Tibial nerve (tissue), 4 donors: ENCODE results near the gene GPN1. TPM values are rescaled to one million over a fixed set of nuclear protein-coding genes. Genes with fewer than 3 reads are reported as not detected.
"Not testable (repeated sequence)": the region's sequence is repeated elsewhere in the genome, so short reads cannot be mapped to it uniquely, and the experiment has no call there.

Experiments used
- DNase-seq, 2 donors: peaks; one replicate each; pipeline ENCODE4 v3.0.0-alpha.2; 2019; ENCODE audit warnings: low spot score in 2 of 2
- H3K27ac ChIP-seq, 4 donors: fragments of 200-600 bp; sonication (generic) in 3 of 4; one replicate each; pipeline ENCODE4 v1.5.1; 2017 to 2019; ENCODE audit warnings: mild to moderate bottlenecking in 1 of 4
- H3K27me3 ChIP-seq, 2 donors: fragments of 200-600 bp; sonication (generic) in 1 of 2; one replicate each; pipeline versions ENCODE4 v1.5.1 to v1.6.0; 2017 to 2019
- H3K36me3 ChIP-seq, 3 donors: fragments of 200-600 bp; sonication (generic); one replicate each; pipeline ENCODE4 v1.5.1; 2018 to 2019
- H3K4me1 ChIP-seq, 4 donors: fragments of 200-600 bp; sonication (generic) in 3 of 4; one replicate each; pipeline ENCODE4 v1.5.1; 2017 to 2019
- H3K4me3 ChIP-seq, 4 donors: fragments of 200-600 bp; sonication (generic) in 3 of 4; one replicate each; pipeline ENCODE4 v1.5.1; 2017 to 2019; ENCODE audit warnings: mild to moderate bottlenecking in 1 of 4, moderate library complexity in 1 of 4
- H3K9me3 ChIP-seq, 4 donors: fragments of 200-600 bp; sonication (generic) in 3 of 4; one replicate each; pipeline ENCODE4 v1.5.1; 2017 to 2019
- CTCF ChIP-seq, 5 experiments: fragments of 200-600 bp in 3 of 5; fragments of 450-650 bp in 2 of 5; sonication (generic) in 3 of 5; IDR thresholded peaks; one replicate each; pipeline ENCODE4 v1.5.1; 2016 to 2019; ENCODE audit warnings: antibody characterized with exemption in 5 of 5, mild to moderate bottlenecking in 3 of 5, moderate library complexity in 2 of 5
- EP300 ChIP-seq, 2 donors: sonication (generic); formaldehyde crosslinking; IDR thresholded peaks; one replicate each; pipeline ENCODE4 v1.6.1; 2017; ENCODE audit warnings: antibody characterized with exemption in 2 of 2, mild to moderate bottlenecking in 1 of 2
- POLR2A ChIP-seq, 2 donors: fragments of 450-650 bp; IDR thresholded peaks; one replicate each; pipeline ENCODE4 v1.6.1; 2017; ENCODE audit warnings: antibody characterized with exemption in 2 of 2, mild to moderate bottlenecking in 2 of 2, moderate library complexity in 2 of 2
- WGBS, 2 donors: methylation state at CpG; one replicate each; pipeline ENCODE4 v1.1.5; 2018; 5-methylcytosine and 5-hydroxymethylcytosine counted together
- total RNA-seq, 4 donors: library from RNA; depleted of rRNA; stranded (reverse); fragments of >200 nt; gene quantifications; one replicate each; pipeline ENCODE4 v1.1.0, GENCODE V29; 2016

The GPN1 gene
- total RNA-seq, 4 donors from 2014 or later: 16.3 to 22.2 (median 19.8) TPM

DNA sequence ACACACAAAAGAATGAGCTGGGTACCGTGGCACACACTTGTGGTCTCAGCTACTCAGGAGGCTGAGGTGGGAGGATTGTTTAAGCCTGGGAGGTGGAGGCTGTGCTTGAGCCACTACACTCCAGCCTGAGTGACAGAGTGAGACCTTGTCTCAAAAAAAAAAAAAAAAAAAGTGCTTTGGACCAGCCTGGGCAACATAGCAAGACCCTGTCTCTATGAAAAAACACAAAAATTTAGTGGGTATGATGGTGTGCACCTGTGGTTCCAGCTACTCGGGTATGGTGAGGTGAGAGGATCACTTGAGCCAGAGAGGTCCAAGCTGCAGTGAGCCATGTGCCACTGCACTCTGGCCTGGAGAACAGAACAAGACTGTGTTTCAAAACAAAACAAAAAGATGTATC, 35.6 kb upstream of the GPN1 start:
- Histone ChIP-seq H3K27ac (no peak overlapping the region), H3K4me3 (no peak overlapping the region), H3K27me3 (no peaks in the 10 kb centered on the region), H3K9me3 (peaks cover 0 to 59% (median 12%) of the 10 kb centered on the region in 4 donors), H3K4me1 (no peaks in the 10 kb centered on the region), H3K36me3 (peaks cover 0 to 58% (median 6%) of the 10 kb centered on the region in 3 donors)
- TF ChIP-seq CTCF (IDR thresholded peaks at IDR 0.05): no peak
- no peak for TF ChIP-seq EP300 (IDR thresholded peaks at IDR 0.05)
- no peak for TF ChIP-seq POLR2A (IDR thresholded peaks at IDR 0.05)
- DNase-seq: no peak
- WGBS, 2 donors: 100% methylated on average over 2 of the region's 2 CpGs

GRCh38 chr2:27594020-27594703, 34.7 kb upstream of the GPN1 start:
- not testable (repeated sequence) for H3K4me1 ChIP-seq, DNase-seq, H3K27me3 ChIP-seq, H3K4me3 ChIP-seq, H3K27ac ChIP-seq
- H3K36me3 ChIP-seq: peaks cover 0 to 64% (median 6%) of the 10 kb centered on the region in 3 donors
- peaks cover 0 to 54% (median 11%) of the 10 kb centered on the region in 4 donors for H3K9me3 ChIP-seq
- WGBS, 2 donors: 95 to 96% methylated on average over 21 to 43 of the region's 45 CpGs

DNA sequence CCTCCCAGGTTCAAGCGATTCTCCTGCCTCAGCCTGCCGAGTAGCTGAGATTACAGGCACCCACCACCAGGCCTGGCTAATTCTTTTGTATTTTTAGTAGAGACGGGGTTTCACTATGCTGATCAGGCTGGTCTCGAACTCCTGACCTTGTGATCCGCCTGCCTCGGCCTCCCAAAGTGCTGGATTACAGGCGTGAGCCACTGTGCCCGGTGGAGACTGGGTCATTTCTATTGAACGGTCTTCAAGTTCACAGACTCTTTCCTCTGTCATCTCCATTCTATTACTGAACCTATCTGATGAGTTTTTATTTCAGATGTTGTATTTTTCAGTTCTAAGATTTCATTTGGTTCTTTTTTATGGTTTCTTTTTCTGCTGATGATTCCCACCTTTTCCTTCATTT, 33.4 kb upstream of the GPN1 start:
- not testable (repeated sequence) for H3K27me3 ChIP-seq, H3K4me1 ChIP-seq, H3K4me3 ChIP-seq, DNase-seq, H3K27ac ChIP-seq
- WGBS, 2 donors: 98% methylated on average over 9 of the region's 9 CpGs
- H3K36me3 ChIP-seq: peaks cover 0 to 64% (median 10%) of the 10 kb centered on the region in 3 donors
- H3K9me3 ChIP-seq: peaks cover 0 to 42% (median 7%) of the 10 kb centered on the region in 4 donors

DNA sequence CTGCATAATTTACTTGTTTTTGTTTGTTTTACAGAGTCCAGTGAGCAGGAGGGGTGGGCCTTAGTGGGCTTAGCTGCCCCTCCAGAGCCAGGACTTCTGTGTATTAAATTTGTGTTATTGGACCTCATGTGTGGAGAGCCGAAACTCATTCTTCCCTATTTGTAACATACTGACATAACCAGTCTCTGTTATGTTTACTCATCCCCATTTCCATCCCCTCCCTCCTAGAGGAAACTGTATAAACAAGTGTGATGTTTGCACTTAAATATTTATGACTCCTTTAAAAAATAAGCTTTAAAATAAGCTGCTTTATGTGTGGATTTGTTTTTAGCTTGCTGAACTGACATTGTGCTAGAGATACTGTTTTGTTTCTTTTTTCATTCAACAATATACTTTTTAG, 32.2 kb upstream of the GPN1 start:
- Histone ChIP-seq H3K27ac (no peak overlapping the region), H3K4me1 (peaks cover 0 to 8% (median 0%) of the 10 kb centered on the region in 4 donors), H3K4me3 (no peak overlapping the region), H3K36me3 (peaks cover 0 to 64% (median 10%) of the 10 kb centered on the region in 3 donors), H3K27me3 (no peaks in the 10 kb centered on the region), H3K9me3 (peaks cover 0 to 30% (median under 1%) of the 10 kb centered on the region in 4 donors)
- DNase-seq: no peak
- TF ChIP-seq EP300 (IDR thresholded peaks at IDR 0.05): no peak
- no peak for TF ChIP-seq POLR2A (IDR thresholded peaks at IDR 0.05)
- TF ChIP-seq CTCF (IDR thresholded peaks at IDR 0.05): no peak
- 92 to 97% methylated on average over 1 of the region's 1 CpG for WGBS, 2 donors

DNA sequence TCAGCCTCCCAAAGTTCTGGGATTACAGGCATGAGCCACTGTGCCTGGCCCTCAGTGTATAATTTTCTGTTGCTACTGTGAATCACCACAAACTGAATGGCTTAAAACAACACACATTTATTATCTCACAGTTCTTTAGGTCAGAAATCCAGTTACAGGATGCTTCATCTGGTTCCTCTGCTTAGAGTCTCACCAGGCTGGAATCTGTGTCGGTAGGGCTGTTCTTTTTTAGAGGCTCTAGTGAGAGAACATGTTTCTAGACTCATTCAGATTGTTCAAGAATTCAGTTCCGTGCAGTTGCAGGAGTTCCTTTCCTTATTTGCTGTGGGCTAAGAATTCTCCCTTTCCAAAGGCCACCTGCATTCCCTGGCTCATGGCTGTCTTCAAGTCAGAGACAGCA, 22.2 kb upstream of the GPN1 start:
- Histone ChIP-seq H3K27ac (no peak overlapping the region), H3K9me3 (no peaks in the 10 kb centered on the region), H3K4me3 (no peak overlapping the region), H3K27me3 (no peaks in the 10 kb centered on the region), H3K4me1 (no peaks in the 10 kb centered on the region), H3K36me3 (peaks cover 0 to 95% (median 20%) of the 10 kb centered on the region in 3 donors)
- TF ChIP-seq CTCF (IDR thresholded peaks at IDR 0.05): no peak
- TF ChIP-seq EP300 (IDR thresholded peaks at IDR 0.05): no peak
- TF ChIP-seq POLR2A (IDR thresholded peaks at IDR 0.05): no peak
- WGBS, 2 donors: 77 to 90% methylated on average over 2 of the region's 2 CpGs
- no peak for DNase-seq

- Histone ChIP-seq H3K4me3 (no peak overlapping the region), H3K4me1 (no peaks in the 10 kb centered on the region), H3K27me3 (no peaks in the 10 kb centered on the region), H3K36me3 (peaks cover 2 to 87% (median 17%) of the 10 kb centered on the region in 3 donors), H3K9me3 (no peaks in the 10 kb centered on the region), H3K27ac (no peak overlapping the region)
- no peak for DNase-seq
- WGBS, 2 donors: 92 to 99% methylated on average over 2 of the region's 2 CpGs
- TF ChIP-seq CTCF (IDR thresholded peaks at IDR 0.05): no peak
- no peak for TF ChIP-seq EP300 (IDR thresholded peaks at IDR 0.05)
- no peak for TF ChIP-seq POLR2A (IDR thresholded peaks at IDR 0.05)
Observed at GRCh38 chr2:27613985-27614384, 14.9 kb upstream of the GPN1 start.
